Activated CD4-positive, alpha-beta T cell treated with anti-CD3 and anti-CD28 coated beads, Interleukin-2, amount 10 ng/mL, durations not matched to agents 24 days and 14 days (primary cell): Measurements from ENCODE around the gene CD86. TPM values are rescaled to one million over a fixed set of nuclear protein-coding genes. Genes with fewer than 3 reads are reported as not detected.
"Not testable (repeated sequence)": the region's sequence is repeated elsewhere in the genome, so short reads cannot be mapped to it uniquely, and the experiment has no call there.

Source experiments
- DNase-seq: peaks from one replicate; pipeline ENCODE4 v3.0.0; 2022
- H3K27ac Mint-ChIP-seq: one replicate; pipeline ENCODE4 v1.8.0; 2022; ENCODE audit warnings: mild to moderate bottlenecking, mixed read lengths
- H3K27me3 Mint-ChIP-seq: one replicate; pipeline ENCODE4 v1.8.0; 2022; ENCODE audit warnings: mixed read lengths
- H3K36me3 Mint-ChIP-seq: one replicate; pipeline ENCODE4 v1.8.0; 2022; ENCODE audit warnings: low read depth, mild to moderate bottlenecking, mixed read lengths
- H3K4me1 Mint-ChIP-seq: one replicate; pipeline ENCODE4 v1.8.0; 2021; ENCODE audit warnings: mixed read lengths
- H3K4me3 Mint-ChIP-seq: one replicate; pipeline ENCODE4 v1.8.0; 2022; ENCODE audit warnings: mild to moderate bottlenecking, moderate library complexity, mixed read lengths
- H3K9me3 Mint-ChIP-seq: one replicate; pipeline ENCODE4 v1.8.0; 2021; ENCODE audit warnings: mixed read lengths
- intact Hi-C: fragments of 100-400 bp; cut with micrococcal nuclease; formaldehyde crosslinking; loops from one replicate; pipeline ENCODE4 v1.15.1; 2023
- total RNA-seq: library from RNA; stranded (reverse); gene quantifications from 2 replicates; pipeline ENCODE4 v1.2.3, GENCODE V29; 2022

Gene CD86
- total RNA-seq, 1 donor from 2014 or later = 1.4 TPM

GRCh38 chr3:122030381-122031122 is 24.6 kb upstream of the CD86 start:
- DNase-seq = peak; percentile 77
- peaks cover 21% of the 10 kb centered on the region for H3K9me3 Mint-ChIP-seq
- H3K36me3 Mint-ChIP-seq = peaks cover 3% of the 10 kb centered on the region
- H3K4me3 Mint-ChIP-seq = peak overlapping the region; percentile 20
- H3K27ac Mint-ChIP-seq = peak overlapping the region; percentile 87
- intact Hi-C loops = loop anchor here (2.0 kb wide), 1 partner anchor 16 kb away; no protein-coding TSS in a partner anchor
- peaks cover 3% of the 10 kb centered on the region for H3K27me3 Mint-ChIP-seq
- peaks cover 13% of the 10 kb centered on the region for H3K4me1 Mint-ChIP-seq

- H3K27me3 Mint-ChIP-seq = peaks cover under 1% of the 10 kb centered on the region
- peak overlapping the region; percentile 4 for H3K4me3 Mint-ChIP-seq
- intact Hi-C loops = loop anchor here (2.0 kb wide), 1 partner anchor 16 kb away; no protein-coding TSS in a partner anchor
- H3K9me3 Mint-ChIP-seq = peaks cover 24% of the 10 kb centered on the region
- DNase-seq = peak; percentile 35
- H3K4me1 Mint-ChIP-seq = peaks cover 13% of the 10 kb centered on the region
- peaks cover 3% of the 10 kb centered on the region for H3K36me3 Mint-ChIP-seq
- H3K27ac Mint-ChIP-seq = peak overlapping the region; percentile 87
Measured at GRCh38 chr3:122031123-122031468, 24.1 kb upstream of the CD86 start.

- DNase-seq = no peak
- H3K36me3 Mint-ChIP-seq = peaks cover 3% of the 10 kb centered on the region
- H3K27ac Mint-ChIP-seq = no peak overlapping the region
- H3K4me3 Mint-ChIP-seq = no peak overlapping the region
- intact Hi-C loops = no loop called here
- H3K27me3 Mint-ChIP-seq = no peaks in the 10 kb centered on the region
- peaks cover 13% of the 10 kb centered on the region for H3K4me1 Mint-ChIP-seq
- peaks cover 27% of the 10 kb centered on the region for H3K9me3 Mint-ChIP-seq
Measured at GRCh38 chr3:122032531-122032930, 22.6 kb upstream of the CD86 start.

- intact Hi-C loops = no loop called here
- Mint-ChIP-seq H3K36me3 (peaks cover 5% of the 10 kb centered on the region), H3K9me3 (peaks cover 31% of the 10 kb centered on the region), H3K4me1 (peaks cover 13% of the 10 kb centered on the region), H3K27ac (no peak overlapping the region), H3K27me3 (no peaks in the 10 kb centered on the region), H3K4me3 (no peak overlapping the region)
- no peak for DNase-seq
Measured at GRCh38 chr3:122033023-122033422, 22.1 kb upstream of the CD86 start.

GRCh38 chr3:122047296-122047695 is 7.9 kb upstream of the CD86 start:
- H3K27me3 Mint-ChIP-seq = peaks cover 20% of the 10 kb centered on the region
- H3K36me3 Mint-ChIP-seq, H3K4me3 Mint-ChIP-seq, intact Hi-C loops, DNase-seq, H3K27ac Mint-ChIP-seq, H3K4me1 Mint-ChIP-seq: not testable (repeated sequence)
- peaks cover 12% of the 10 kb centered on the region for H3K9me3 Mint-ChIP-seq

GRCh38 chr3:122047773-122048172 is 7.4 kb upstream of the CD86 start:
- Mint-ChIP-seq H3K27me3 (peaks cover 21% of the 10 kb centered on the region), H3K9me3 (peaks cover 12% of the 10 kb centered on the region)
- intact Hi-C loops, H3K27ac Mint-ChIP-seq, DNase-seq, H3K4me1 Mint-ChIP-seq, H3K36me3 Mint-ChIP-seq, H3K4me3 Mint-ChIP-seq: not testable (repeated sequence)

GRCh38 chr3:122052968-122053367 is 2.2 kb upstream of the CD86 start:
- Mint-ChIP-seq H3K27me3 (peaks cover 38% of the 10 kb centered on the region), H3K4me1 (no peaks in the 10 kb centered on the region), H3K36me3 (no peaks in the 10 kb centered on the region), H3K9me3 (peaks cover 22% of the 10 kb centered on the region), H3K27ac (no peak overlapping the region), H3K4me3 (no peak overlapping the region)
- intact Hi-C loops = no loop called here
- no peak for DNase-seq

GRCh38 chr3:122057671-122058070 is 2.5 kb downstream of the CD86 start:
- DNase-seq = no peak
- H3K27ac Mint-ChIP-seq = no peak overlapping the region
- H3K27me3 Mint-ChIP-seq = peaks cover 25% of the 10 kb centered on the region
- H3K4me1 Mint-ChIP-seq = no peaks in the 10 kb centered on the region
- peaks cover 9% of the 10 kb centered on the region for H3K9me3 Mint-ChIP-seq
- no peaks in the 10 kb centered on the region for H3K36me3 Mint-ChIP-seq
- no peak overlapping the region for H3K4me3 Mint-ChIP-seq
- intact Hi-C loops = no loop called here

- Mint-ChIP-seq H3K9me3 (peaks cover 9% of the 10 kb centered on the region), H3K27me3 (peaks cover 25% of the 10 kb centered on the region), H3K4me3 (no peak overlapping the region), H3K4me1 (no peaks in the 10 kb centered on the region), H3K36me3 (no peaks in the 10 kb centered on the region), H3K27ac (no peak overlapping the region)
- intact Hi-C loops = no loop called here
- no peak for DNase-seq
Measured at GRCh38 chr3:122058294-122058693, 3.1 kb downstream of the CD86 start.

- H3K27me3 Mint-ChIP-seq = peaks cover 17% of the 10 kb centered on the region
- intact Hi-C loops = no loop called here
- H3K27ac Mint-ChIP-seq = no peak overlapping the region
- DNase-seq = no peak
- H3K4me3 Mint-ChIP-seq = no peak overlapping the region
- H3K4me1 Mint-ChIP-seq = no peaks in the 10 kb centered on the region
- H3K9me3 Mint-ChIP-seq = peaks cover 5% of the 10 kb centered on the region
- H3K36me3 Mint-ChIP-seq = no peaks in the 10 kb centered on the region
Measured at GRCh38 chr3:122060040-122060698, 5.0 kb downstream of the CD86 start.

GRCh38 chr3:122063908-122064307 is 8.7 kb downstream of the CD86 start:
- DNase-seq = no peak
- H3K36me3 Mint-ChIP-seq = no peaks in the 10 kb centered on the region
- peaks cover 4% of the 10 kb centered on the region for H3K4me1 Mint-ChIP-seq
- intact Hi-C loops = no loop called here
- peaks cover 6% of the 10 kb centered on the region for H3K27me3 Mint-ChIP-seq
- H3K4me3 Mint-ChIP-seq = no peak overlapping the region
- no peak overlapping the region for H3K27ac Mint-ChIP-seq
- H3K9me3 Mint-ChIP-seq = no peaks in the 10 kb centered on the region

- Mint-ChIP-seq H3K9me3 (no peaks in the 10 kb centered on the region), H3K4me1 (peaks cover 4% of the 10 kb centered on the region), H3K4me3 (no peak overlapping the region), H3K27me3 (peaks cover 3% of the 10 kb centered on the region), H3K36me3 (no peaks in the 10 kb centered on the region), H3K27ac (no peak overlapping the region)
- DNase-seq = no peak
- intact Hi-C loops = no loop called here
Measured at GRCh38 chr3:122064326-122064725, 9.2 kb downstream of the CD86 start.

GRCh38 chr3:122066331-122067213 is 11.4 kb downstream of the CD86 start:
- H3K9me3 Mint-ChIP-seq = peaks cover 6% of the 10 kb centered on the region
- H3K4me3 Mint-ChIP-seq = no peak overlapping the region
- H3K27me3 Mint-ChIP-seq = peaks cover 2% of the 10 kb centered on the region
- peaks cover 4% of the 10 kb centered on the region for H3K4me1 Mint-ChIP-seq
- intact Hi-C loops = no loop called here
- H3K27ac Mint-ChIP-seq = no peak overlapping the region
- H3K36me3 Mint-ChIP-seq = no peaks in the 10 kb centered on the region
- DNase-seq = no peak

- Mint-ChIP-seq H3K4me3 (no peak overlapping the region), H3K9me3 (peaks cover 6% of the 10 kb centered on the region), H3K36me3 (no peaks in the 10 kb centered on the region)
Measured at GRCh38 chr3:122067214-122067550, 12.0 kb downstream of the CD86 start.

More at GRCh38 chr3:122067214-122067550, 12.0 kb downstream of the CD86 start:
- intact Hi-C loops = no loop called here
- peaks cover 4% of the 10 kb centered on the region for H3K4me1 Mint-ChIP-seq
- H3K27ac Mint-ChIP-seq = no peak overlapping the region
- peaks cover 2% of the 10 kb centered on the region for H3K27me3 Mint-ChIP-seq
- DNase-seq = no peak
